ENCODE data around the gene HTR4. TPM values are rescaled to one million over a fixed set of nuclear protein-coding genes. Genes with fewer than 3 reads are reported as not detected.

The HTR4 gene
- total RNA-seq, 2 experiments from 2014 or later = not detected

- Histone ChIP-seq H3K4me1 (ENCODE audit: insufficient read depth, low read length, poor library complexity, severe bottlenecking) (no peaks in the 10 kb centered on the region), H3K4me3 (ENCODE audit: low read depth, low read length, poor library complexity, severe bottlenecking) (no peak overlapping the region), H3K36me3 (ENCODE audit: insufficient read depth, low read length) (no peaks in the 10 kb centered on the region), H3K9me2 (ENCODE audit: insufficient read depth, low read length) (no peaks in the 10 kb centered on the region), H3K9me3 (ENCODE audit: low read length) (no peaks in the 10 kb centered on the region), H3K79me2 (ENCODE audit: insufficient read depth, low read depth, low read length) (no peaks in the 10 kb centered on the region), H3K27ac (ENCODE audit: low read depth, low read length, poor library complexity, severe bottlenecking) (no peak overlapping the region), H2AFZ (ENCODE audit: low read length) (no peak overlapping the region), H4K20me1 (ENCODE audit: insufficient read depth, low read length) (no peaks in the 10 kb centered on the region), H3K4me2 (ENCODE audit: low read length) (no peak overlapping the region)
- DNase-seq (ENCODE audit: low spot score) = no peak
- TF ChIP-seq EZH2phosphoT487 (IDR thresholded peaks at IDR 0.05; ENCODE audit: borderline replicate concordance, low read depth, low read length) = no peak
- no peak for TF ChIP-seq CTCF (conservative IDR thresholded peaks at IDR 0.05; ENCODE audit: low read length)
- intact Hi-C loops (cut with micrococcal nuclease; ENCODE audit: unreplicated experiment) = no loop called here
- ChIA-PET CTCF (ENCODE audit: unreplicated experiment) (no interaction called here), POLR2A (no interaction called here)
- BruUV-seq (replicated peaks) = no TSS peak
Observed at GRCh38 chr5:148635321-148636083, 18.8 kb downstream of the HTR4 start.

- no peak for DNase-seq (ENCODE audit: low spot score)
- no TSS peak for BruUV-seq (replicated peaks)
- intact Hi-C loops (cut with micrococcal nuclease; ENCODE audit: unreplicated experiment) = no loop called here
- Histone ChIP-seq H3K4me3 (ENCODE audit: low read depth, low read length, poor library complexity, severe bottlenecking) (no peak overlapping the region), H3K36me3 (ENCODE audit: insufficient read depth, low read length) (no peaks in the 10 kb centered on the region), H3K4me1 (ENCODE audit: insufficient read depth, low read length, poor library complexity, severe bottlenecking) (no peaks in the 10 kb centered on the region), H2AFZ (ENCODE audit: low read length) (no peak overlapping the region), H3K4me2 (ENCODE audit: low read length) (no peak overlapping the region), H3K9me3 (ENCODE audit: low read length) (no peaks in the 10 kb centered on the region), H4K20me1 (ENCODE audit: insufficient read depth, low read length) (no peaks in the 10 kb centered on the region), H3K27ac (ENCODE audit: low read depth, low read length, poor library complexity, severe bottlenecking) (no peak overlapping the region), H3K9me2 (ENCODE audit: insufficient read depth, low read length) (no peaks in the 10 kb centered on the region), H3K79me2 (ENCODE audit: insufficient read depth, low read depth, low read length) (no peaks in the 10 kb centered on the region)
- POLR2A ChIA-PET = no interaction called here
- CTCF ChIA-PET (ENCODE audit: unreplicated experiment) = no interaction called here
- TF ChIP-seq CTCF (conservative IDR thresholded peaks at IDR 0.05; ENCODE audit: low read length) = no peak
- TF ChIP-seq EZH2phosphoT487 (IDR thresholded peaks at IDR 0.05; ENCODE audit: borderline replicate concordance, low read depth, low read length) = no peak
Observed at GRCh38 chr5:148633067-148633377, 21.3 kb downstream of the HTR4 start.

GRCh38 chr5:148632255-148633066, 21.9 kb downstream of the HTR4 start:
- Histone ChIP-seq H3K36me3 (ENCODE audit: insufficient read depth, low read length) (no peaks in the 10 kb centered on the region), H3K4me3 (ENCODE audit: low read depth, low read length, poor library complexity, severe bottlenecking) (no peak overlapping the region), H3K9me2 (ENCODE audit: insufficient read depth, low read length) (no peaks in the 10 kb centered on the region), H3K4me1 (ENCODE audit: insufficient read depth, low read length, poor library complexity, severe bottlenecking) (no peaks in the 10 kb centered on the region), H3K9me3 (ENCODE audit: low read length) (no peaks in the 10 kb centered on the region), H4K20me1 (ENCODE audit: insufficient read depth, low read length) (no peaks in the 10 kb centered on the region), H2AFZ (ENCODE audit: low read length) (no peak overlapping the region), H3K27ac (ENCODE audit: low read depth, low read length, poor library complexity, severe bottlenecking) (no peak overlapping the region), H3K4me2 (ENCODE audit: low read length) (no peak overlapping the region), H3K79me2 (ENCODE audit: insufficient read depth, low read depth, low read length) (no peaks in the 10 kb centered on the region)
- ChIA-PET POLR2A (no interaction called here), CTCF (ENCODE audit: unreplicated experiment) (no interaction called here)
- no peak for DNase-seq (ENCODE audit: low spot score)
- TF ChIP-seq EZH2phosphoT487 (IDR thresholded peaks at IDR 0.05; ENCODE audit: borderline replicate concordance, low read depth, low read length) (no peak), CTCF (conservative IDR thresholded peaks at IDR 0.05; ENCODE audit: low read length) (no peak)
- intact Hi-C loops (cut with micrococcal nuclease; ENCODE audit: unreplicated experiment) = no loop called here
- BruUV-seq (replicated peaks) = no TSS peak
